ENCODE measurements around the gene POU2F1.

Gene POU2F1

DNA sequence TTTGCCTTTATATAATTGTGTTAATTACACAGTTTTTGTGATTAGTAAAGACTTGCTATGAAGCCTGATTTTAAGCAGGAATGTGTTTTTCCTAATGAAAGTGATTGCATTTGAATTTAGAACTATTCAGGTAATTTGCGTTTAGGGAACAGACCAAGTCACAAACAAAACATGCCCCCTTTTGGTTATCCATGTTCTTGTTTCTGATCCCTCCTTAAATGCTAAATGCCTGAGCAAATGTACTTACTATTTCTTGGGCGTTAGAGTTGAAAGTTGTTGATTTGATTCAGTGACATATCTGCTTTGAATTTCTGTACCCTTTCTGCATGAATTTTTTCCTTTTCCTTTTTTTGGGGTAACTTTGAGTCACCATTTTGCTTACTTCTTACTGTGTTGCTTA lies 5.2 kb downstream of the POU2F1 start:
- TF ChIP-seq, protein P1, sequence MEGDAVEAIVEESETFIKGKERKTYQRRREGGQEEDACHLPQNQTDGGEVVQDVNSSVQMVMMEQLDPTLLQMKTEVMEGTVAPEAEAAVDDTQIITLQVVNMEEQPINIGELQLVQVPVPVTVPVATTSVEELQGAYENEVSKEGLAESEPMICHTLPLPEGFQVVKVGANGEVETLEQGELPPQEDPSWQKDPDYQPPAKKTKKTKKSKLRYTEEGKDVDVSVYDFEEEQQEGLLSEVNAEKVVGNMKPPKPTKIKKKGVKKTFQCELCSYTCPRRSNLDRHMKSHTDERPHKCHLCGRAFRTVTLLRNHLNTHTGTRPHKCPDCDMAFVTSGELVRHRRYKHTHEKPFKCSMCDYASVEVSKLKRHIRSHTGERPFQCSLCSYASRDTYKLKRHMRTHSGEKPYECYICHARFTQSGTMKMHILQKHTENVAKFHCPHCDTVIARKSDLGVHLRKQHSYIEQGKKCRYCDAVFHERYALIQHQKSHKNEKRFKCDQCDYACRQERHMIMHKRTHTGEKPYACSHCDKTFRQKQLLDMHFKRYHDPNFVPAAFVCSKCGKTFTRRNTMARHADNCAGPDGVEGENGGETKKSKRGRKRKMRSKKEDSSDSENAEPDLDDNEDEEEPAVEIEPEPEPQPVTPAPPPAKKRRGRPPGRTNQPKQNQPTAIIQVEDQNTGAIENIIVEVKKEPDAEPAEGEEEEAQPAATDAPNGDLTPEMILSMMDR (IDR thresholded peaks at IDR 0.05; ENCODE audit: low read length) = no peak
- TF ChIP-seq EZH2phosphoT487 (IDR thresholded peaks at IDR 0.05; ENCODE audit: low read length) (no peak), EZH2 (optimal IDR thresholded peaks at IDR 0.05; ENCODE audit: low read depth, low read length) (no peak)
- H3F3A ChIP-seq (ENCODE audit: insufficient read depth, low read length) = peaks cover 17% of the 10 kb centered on the region
- H4K20me1 ChIP-seq (ENCODE audit: insufficient read depth, low read length) = no peaks in the 10 kb centered on the region; the same call in 1 of the 2 replicates
- H3K36me3 ChIP-seq (replicated peaks; ENCODE audit: insufficient read depth, low read length) = no peaks in the 10 kb centered on the region
- H3K4me1 ChIP-seq (ENCODE audit: low read length) = peaks cover 9% of the 10 kb centered on the region; the same call in 1 of the 2 replicates
- DNase-seq = no peak
- H3K9me2 ChIP-seq (replicated peaks; ENCODE audit: insufficient read depth, low read length) = no peaks in the 10 kb centered on the region
- no peak overlapping the region for H2AFZ ChIP-seq (ENCODE audit: low read length)
- H3K9me3 ChIP-seq (replicated peaks; ENCODE audit: insufficient read depth, low read length) = no peaks in the 10 kb centered on the region
- H3K27me3 ChIP-seq (replicated peaks; ENCODE audit: insufficient read depth, low read length) = no peaks in the 10 kb centered on the region
- no peak overlapping the region for H3K4me2 ChIP-seq (ENCODE audit: low read depth, low read length)
- no peak overlapping the region for H3K9ac ChIP-seq (ENCODE audit: low read length)
- H3K79me2 ChIP-seq (ENCODE audit: low read length) = peaks cover 90% of the 10 kb centered on the region
- no peak overlapping the region for H3K4me3 ChIP-seq (ENCODE audit: low read length)
- H3K27ac ChIP-seq (ENCODE audit: low read length) = no peak overlapping the region

DNA sequence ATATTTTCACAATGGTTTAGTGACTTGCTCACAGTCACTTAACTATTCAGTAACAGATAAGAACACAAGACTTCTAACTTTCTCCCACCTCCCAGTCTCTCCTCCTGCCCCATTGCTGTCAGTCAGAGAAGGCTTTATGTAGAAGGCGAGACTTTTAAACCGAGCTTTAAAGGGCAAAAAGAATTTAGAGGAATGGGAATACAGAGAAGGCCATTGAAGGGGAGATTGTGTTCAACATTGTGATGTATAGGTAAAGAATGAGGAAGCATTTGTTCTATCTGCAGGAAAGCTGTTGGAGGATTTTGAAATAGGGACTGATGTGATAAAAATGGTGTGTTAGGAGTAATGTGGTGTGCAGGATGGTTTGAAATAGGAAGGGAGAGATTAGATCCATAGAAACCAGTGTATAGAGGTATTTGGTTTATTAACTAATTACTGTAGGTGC lies 7.3 kb downstream of the POU2F1 start:
- Histone ChIP-seq H3K9me3 (replicated peaks; ENCODE audit: insufficient read depth, low read length) (no peaks in the 10 kb centered on the region), H3K9ac (ENCODE audit: low read length) (no peak overlapping the region), H3K27ac (ENCODE audit: low read length) (no peak overlapping the region), H3K79me2 (ENCODE audit: low read length) (peaks cover 92% of the 10 kb centered on the region), H4K20me1 (ENCODE audit: insufficient read depth, low read length) (no peaks in the 10 kb centered on the region; the same call in 1 of the 2 replicates), H3K4me2 (ENCODE audit: low read depth, low read length) (no peak overlapping the region), H3K27me3 (replicated peaks; ENCODE audit: insufficient read depth, low read length) (no peaks in the 10 kb centered on the region), H3K4me3 (ENCODE audit: low read length) (no peak overlapping the region), H3K4me1 (ENCODE audit: low read length) (peaks cover 9% of the 10 kb centered on the region; the same call in 1 of the 2 replicates), H3F3A (ENCODE audit: insufficient read depth, low read length) (peaks cover 3% of the 10 kb centered on the region; the same call in 1 of the 2 replicates), H3K9me2 (replicated peaks; ENCODE audit: insufficient read depth, low read length) (no peaks in the 10 kb centered on the region), H2AFZ (ENCODE audit: low read length) (no peak overlapping the region), H3K36me3 (replicated peaks; ENCODE audit: insufficient read depth, low read length) (no peaks in the 10 kb centered on the region)
- DNase-seq = no peak
- TF ChIP-seq EZH2 (optimal IDR thresholded peaks at IDR 0.05; ENCODE audit: low read depth, low read length) (no peak), EZH2phosphoT487 (IDR thresholded peaks at IDR 0.05; ENCODE audit: low read length) (no peak)
- TF ChIP-seq, protein P1 (IDR thresholded peaks at IDR 0.05; ENCODE audit: low read length) = no peak

DNA sequence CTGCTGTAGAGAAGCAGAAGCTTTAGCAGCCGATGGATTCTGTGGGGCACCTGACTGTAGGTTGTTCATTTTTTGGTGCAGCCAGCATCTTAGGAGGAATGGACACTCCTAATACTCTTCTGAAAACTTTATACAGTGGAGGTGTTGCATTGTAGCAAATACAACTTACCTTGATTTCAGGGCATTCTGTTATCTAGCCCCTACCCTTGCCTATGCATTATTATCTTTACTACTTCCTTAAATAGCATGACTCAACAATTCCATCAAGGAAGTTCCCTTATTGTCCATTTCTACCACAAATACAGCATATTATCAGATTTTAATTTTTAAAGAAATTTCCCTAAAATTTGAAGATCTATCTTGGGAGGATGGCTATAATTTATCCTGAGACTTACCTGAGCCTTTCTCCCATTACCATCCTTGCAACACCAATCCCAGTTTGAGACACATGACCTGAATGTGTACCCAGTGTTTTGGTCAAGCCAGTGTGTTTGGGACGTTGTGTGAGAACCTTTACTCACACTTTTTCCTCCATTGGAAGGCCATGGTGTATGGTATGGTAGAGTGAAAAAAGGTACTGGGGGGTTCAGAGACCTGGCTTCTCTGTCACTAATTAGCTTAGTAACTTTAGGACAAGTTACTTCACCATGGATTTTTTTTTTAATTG lies 9.2 kb downstream of the POU2F1 start:
- H3K4me1 ChIP-seq (ENCODE audit: low read length) = peaks cover 4% of the 10 kb centered on the region
- H3K27ac ChIP-seq (ENCODE audit: low read length) = no peak overlapping the region
- H3K27me3 ChIP-seq (replicated peaks; ENCODE audit: insufficient read depth, low read length) = no peaks in the 10 kb centered on the region
- H3K4me2 ChIP-seq (ENCODE audit: low read depth, low read length) = no peak overlapping the region
- no peak overlapping the region for H2AFZ ChIP-seq (ENCODE audit: low read length)
- no peaks in the 10 kb centered on the region for H3K9me3 ChIP-seq (replicated peaks; ENCODE audit: insufficient read depth, low read length)
- peaks cover 91% of the 10 kb centered on the region for H3K79me2 ChIP-seq (ENCODE audit: low read length)
- H3K9me2 ChIP-seq (replicated peaks; ENCODE audit: insufficient read depth, low read length) = no peaks in the 10 kb centered on the region
- H3K9ac ChIP-seq (ENCODE audit: low read length) = no peak overlapping the region
- H3K4me3 ChIP-seq (ENCODE audit: low read length) = no peak overlapping the region
- no peaks in the 10 kb centered on the region for H3F3A ChIP-seq (ENCODE audit: insufficient read depth, low read length)
- no peaks in the 10 kb centered on the region for H3K36me3 ChIP-seq (replicated peaks; ENCODE audit: insufficient read depth, low read length)
- no peaks in the 10 kb centered on the region; the same call in 1 of the 2 replicates for H4K20me1 ChIP-seq (ENCODE audit: insufficient read depth, low read length)
- no peak for DNase-seq
- no peak for TF ChIP-seq EZH2phosphoT487 (IDR thresholded peaks at IDR 0.05; ENCODE audit: low read length)

DNA sequence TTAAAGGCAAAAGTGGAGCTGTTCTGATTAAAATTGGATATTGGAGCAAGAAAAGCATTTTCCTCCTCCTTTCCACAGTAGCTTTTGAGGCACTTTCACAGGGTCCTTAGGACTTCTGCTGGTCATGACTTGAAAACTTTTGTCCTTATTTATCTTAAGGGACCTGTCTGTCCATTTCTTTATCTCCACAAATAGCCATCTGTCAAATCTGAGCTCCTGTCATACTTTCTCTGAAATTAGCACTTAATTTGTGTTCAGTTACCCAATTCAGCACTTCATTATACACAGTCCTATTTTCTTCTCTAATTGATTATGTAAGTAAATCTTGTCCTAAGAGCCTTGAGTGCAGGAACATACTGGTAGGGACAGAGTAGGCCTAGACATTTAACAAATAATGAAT lies 9.8 kb downstream of the POU2F1 start:
- no peaks in the 10 kb centered on the region for H3K36me3 ChIP-seq (replicated peaks; ENCODE audit: insufficient read depth, low read length)
- TF ChIP-seq EZH2phosphoT487 (IDR thresholded peaks at IDR 0.05; ENCODE audit: low read length) (no peak), EZH2 (optimal IDR thresholded peaks at IDR 0.05; ENCODE audit: low read depth, low read length) (no peak)
- TF ChIP-seq, protein P1 (IDR thresholded peaks at IDR 0.05; ENCODE audit: low read length) = no peak
- DNase-seq = no peak
- H3K4me1 ChIP-seq (ENCODE audit: low read length) = peaks cover 10% of the 10 kb centered on the region
- no peak overlapping the region for H3K4me3 ChIP-seq (ENCODE audit: low read length)
- H3K9ac ChIP-seq (ENCODE audit: low read length) = no peak overlapping the region
- H3K9me2 ChIP-seq (replicated peaks; ENCODE audit: insufficient read depth, low read length) = no peaks in the 10 kb centered on the region
- peaks cover 91% of the 10 kb centered on the region for H3K79me2 ChIP-seq (ENCODE audit: low read length)
- no peaks in the 10 kb centered on the region for H3K27me3 ChIP-seq (replicated peaks; ENCODE audit: insufficient read depth, low read length)
- H2AFZ ChIP-seq (ENCODE audit: low read length) = no peak overlapping the region
- H3K4me2 ChIP-seq (ENCODE audit: low read depth, low read length) = no peak overlapping the region
- no peak overlapping the region for H3K27ac ChIP-seq (ENCODE audit: low read length)
- H3K9me3 ChIP-seq (replicated peaks; ENCODE audit: insufficient read depth, low read length) = no peaks in the 10 kb centered on the region
- no peaks in the 10 kb centered on the region; the same call in 1 of the 2 replicates for H4K20me1 ChIP-seq (ENCODE audit: insufficient read depth, low read length)
- H3F3A ChIP-seq (ENCODE audit: insufficient read depth, low read length) = no peaks in the 10 kb centered on the region
